ENCODE results near the gene METAP1D.

The METAP1D gene

DNA sequence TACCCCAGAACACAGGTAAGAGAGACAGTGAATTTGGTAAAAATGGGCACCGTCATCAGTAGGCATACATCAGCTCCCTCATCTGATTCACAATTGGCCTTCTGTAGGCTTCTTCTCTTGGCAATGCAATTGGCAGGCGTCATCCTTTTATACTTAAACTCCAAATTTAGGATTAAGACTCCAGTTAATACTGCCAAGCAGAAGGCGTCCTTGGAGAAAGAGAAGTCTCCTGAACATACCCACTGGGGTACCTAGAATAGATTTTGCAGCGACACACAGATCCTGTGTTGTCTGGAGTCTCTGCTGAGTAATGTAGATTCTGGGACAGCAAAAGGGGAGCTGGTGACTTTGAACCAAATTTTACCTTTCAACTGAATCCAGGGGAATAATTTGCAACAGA is 592 bp upstream of the METAP1D start:
- no peak for DNase-seq
- H3K4me3 ChIP-seq (ENCODE audit: low read depth, low read length), result peak overlapping the region; percentile 57
- in situ Hi-C loops (cut with HindIII; ENCODE audit: low pct_ligation_motif_present, low sequenced_read_pairs), result no loop called here
- no peak overlapping the region for H3K27ac ChIP-seq
- no peaks in the 10 kb centered on the region for H3K27me3 ChIP-seq (replicated peaks)
- H3K36me3 ChIP-seq (replicated peaks), result no peaks in the 10 kb centered on the region
- TF ChIP-seq, protein P1, sequence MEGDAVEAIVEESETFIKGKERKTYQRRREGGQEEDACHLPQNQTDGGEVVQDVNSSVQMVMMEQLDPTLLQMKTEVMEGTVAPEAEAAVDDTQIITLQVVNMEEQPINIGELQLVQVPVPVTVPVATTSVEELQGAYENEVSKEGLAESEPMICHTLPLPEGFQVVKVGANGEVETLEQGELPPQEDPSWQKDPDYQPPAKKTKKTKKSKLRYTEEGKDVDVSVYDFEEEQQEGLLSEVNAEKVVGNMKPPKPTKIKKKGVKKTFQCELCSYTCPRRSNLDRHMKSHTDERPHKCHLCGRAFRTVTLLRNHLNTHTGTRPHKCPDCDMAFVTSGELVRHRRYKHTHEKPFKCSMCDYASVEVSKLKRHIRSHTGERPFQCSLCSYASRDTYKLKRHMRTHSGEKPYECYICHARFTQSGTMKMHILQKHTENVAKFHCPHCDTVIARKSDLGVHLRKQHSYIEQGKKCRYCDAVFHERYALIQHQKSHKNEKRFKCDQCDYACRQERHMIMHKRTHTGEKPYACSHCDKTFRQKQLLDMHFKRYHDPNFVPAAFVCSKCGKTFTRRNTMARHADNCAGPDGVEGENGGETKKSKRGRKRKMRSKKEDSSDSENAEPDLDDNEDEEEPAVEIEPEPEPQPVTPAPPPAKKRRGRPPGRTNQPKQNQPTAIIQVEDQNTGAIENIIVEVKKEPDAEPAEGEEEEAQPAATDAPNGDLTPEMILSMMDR (IDR thresholded peaks at IDR 0.05; ENCODE audit: low read depth, low read length, missing control alignments), result no peak

DNA sequence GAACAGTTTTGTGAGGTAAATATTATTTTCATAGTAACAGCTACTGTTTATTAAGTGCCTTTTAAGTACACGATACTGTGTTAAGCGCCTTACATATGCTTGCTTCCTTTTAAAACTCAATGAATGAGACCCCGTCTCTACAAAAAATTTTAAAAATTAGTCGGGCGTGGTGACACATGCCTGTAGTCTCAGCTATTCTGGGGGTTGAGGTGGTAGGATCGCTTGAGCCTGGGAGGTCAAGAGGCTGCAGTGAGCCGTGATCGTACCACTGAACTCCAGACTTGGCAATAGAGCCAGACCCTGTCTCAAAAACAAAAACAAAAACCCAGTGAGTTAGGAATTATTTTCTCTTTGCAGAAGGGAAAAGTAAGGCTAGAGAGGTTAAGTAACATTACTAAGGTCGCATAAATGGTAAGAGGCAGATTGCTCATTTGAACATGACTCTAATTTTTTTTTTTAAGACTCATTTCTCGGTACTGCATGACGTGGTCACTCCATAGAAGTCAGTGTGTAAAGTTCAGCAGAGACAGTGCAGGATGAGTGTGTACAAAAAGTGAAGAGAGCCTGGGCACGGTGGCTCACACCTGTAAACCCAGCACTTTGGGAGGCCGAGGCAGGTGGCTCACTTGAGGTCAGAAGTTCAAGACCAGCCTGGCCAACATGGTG is 1.1 kb downstream of the METAP1D start:
- in situ Hi-C loops (cut with HindIII; ENCODE audit: low pct_ligation_motif_present, low sequenced_read_pairs), result no loop called here
- Histone ChIP-seq H3K27me3 (replicated peaks) (no peaks in the 10 kb centered on the region), H3K27ac (peak overlapping the region; percentile 69), H3K36me3 (replicated peaks) (no peaks in the 10 kb centered on the region), H3K4me3 (ENCODE audit: low read depth, low read length) (no peak overlapping the region)
- TF ChIP-seq, protein P1 (IDR thresholded peaks at IDR 0.05; ENCODE audit: low read depth, low read length, missing control alignments), result no peak
- no peak for DNase-seq

DNA sequence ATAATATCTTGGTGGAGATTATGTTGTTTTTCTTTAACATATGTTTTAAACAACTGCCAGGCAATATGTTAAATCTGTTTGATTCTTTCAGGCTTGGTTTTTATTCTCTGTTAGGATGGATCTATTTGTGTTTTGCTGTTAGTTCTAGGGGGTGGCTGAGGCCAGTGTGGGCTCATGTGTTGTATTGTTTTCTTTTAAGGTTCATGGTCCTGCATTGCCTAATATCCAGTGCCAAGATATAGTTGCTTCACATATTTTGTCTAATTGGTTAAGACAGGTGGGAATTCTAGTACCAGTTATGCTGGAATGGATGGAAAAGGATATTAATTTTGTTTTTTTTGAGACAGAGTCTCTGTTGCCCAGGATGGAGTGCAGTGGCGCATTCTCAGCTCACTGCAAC is 7.6 kb downstream of the METAP1D start:
- TF ChIP-seq, protein P1 (IDR thresholded peaks at IDR 0.05; ENCODE audit: low read depth, low read length, missing control alignments), result no peak
- no peak for DNase-seq
- in situ Hi-C loops (cut with HindIII; ENCODE audit: low pct_ligation_motif_present, low sequenced_read_pairs), result no loop called here
- no peaks in the 10 kb centered on the region for H3K27me3 ChIP-seq (replicated peaks)
- no peak overlapping the region for H3K4me3 ChIP-seq (ENCODE audit: low read depth, low read length)
- H3K27ac ChIP-seq, result no peak overlapping the region
- no peaks in the 10 kb centered on the region for H3K36me3 ChIP-seq (replicated peaks)

DNA sequence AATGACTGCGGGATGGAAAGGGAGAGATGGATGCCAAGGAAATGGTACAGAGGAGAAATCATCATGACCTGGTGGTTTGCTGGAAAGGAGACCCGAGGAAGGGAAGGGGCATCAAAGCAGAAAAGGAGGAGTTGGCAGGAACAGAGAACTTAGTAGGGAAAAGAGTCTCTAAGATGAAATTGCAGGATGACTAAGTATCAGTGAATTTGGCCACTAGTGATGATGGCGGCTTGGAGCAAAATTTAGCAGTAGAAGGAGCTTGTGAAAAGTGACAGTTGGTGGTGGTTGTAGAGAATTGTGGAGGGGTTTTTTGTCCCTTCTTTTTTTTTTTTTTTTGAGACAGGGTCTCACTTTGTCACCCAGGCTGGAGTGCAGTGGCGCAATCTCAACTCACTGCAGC is 10.1 kb downstream of the METAP1D start:
- in situ Hi-C loops (cut with HindIII; ENCODE audit: low pct_ligation_motif_present, low sequenced_read_pairs), result no loop called here
- DNase-seq, result no peak
- no peak overlapping the region for H3K4me3 ChIP-seq (ENCODE audit: low read depth, low read length)
- H3K27ac ChIP-seq, result no peak overlapping the region
- TF ChIP-seq, protein P1 (IDR thresholded peaks at IDR 0.05; ENCODE audit: low read depth, low read length, missing control alignments), result no peak
- no peaks in the 10 kb centered on the region for H3K36me3 ChIP-seq (replicated peaks)
- H3K27me3 ChIP-seq (replicated peaks), result no peaks in the 10 kb centered on the region

DNA sequence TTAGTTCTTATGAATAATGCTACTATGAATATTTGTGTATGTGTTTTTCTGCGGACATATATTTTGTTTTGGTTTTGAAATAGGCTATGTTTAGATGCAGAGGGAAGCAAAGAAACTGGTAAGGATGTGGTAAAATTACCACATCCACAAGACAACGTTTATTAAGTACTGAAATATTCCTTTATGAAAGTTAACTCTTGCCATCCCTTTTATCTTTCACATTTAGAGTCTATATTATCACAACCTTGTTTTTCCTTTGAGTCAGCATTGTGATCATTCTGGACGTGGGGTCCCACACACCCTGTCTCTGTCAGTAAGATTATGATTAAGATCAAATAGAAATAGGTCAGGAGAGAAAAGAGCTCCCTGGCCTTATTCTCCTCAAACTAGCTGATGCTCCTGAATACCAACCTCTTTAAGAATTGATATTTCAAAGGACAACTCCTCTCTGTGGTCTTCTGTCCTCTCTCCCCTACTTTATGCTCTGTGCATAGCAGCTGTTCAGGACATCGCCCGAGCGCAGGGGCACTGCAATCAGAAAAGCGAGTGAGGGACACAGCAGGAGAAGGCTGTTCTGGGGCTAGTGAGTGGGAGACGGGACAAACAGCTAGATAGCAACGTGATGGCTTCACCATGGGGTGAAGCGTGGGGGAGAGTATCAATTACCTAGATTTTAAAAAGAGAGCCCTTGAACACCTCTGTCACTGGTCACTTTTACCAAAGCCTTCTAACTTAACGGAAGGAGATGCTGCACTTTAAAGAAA is 12.2 kb downstream of the METAP1D start:
- TF ChIP-seq, protein P1 (IDR thresholded peaks at IDR 0.05; ENCODE audit: low read depth, low read length, missing control alignments), result no peak
- Histone ChIP-seq H3K36me3 (replicated peaks) (no peaks in the 10 kb centered on the region), H3K27ac (no peak overlapping the region), H3K4me3 (ENCODE audit: low read depth, low read length) (no peak overlapping the region), H3K27me3 (replicated peaks) (no peaks in the 10 kb centered on the region)
- in situ Hi-C loops (cut with HindIII; ENCODE audit: low pct_ligation_motif_present, low sequenced_read_pairs), result no loop called here
- no peak for DNase-seq
